Measurements from ENCODE around the gene AGBL5. TPM values are rescaled to one million over a fixed set of nuclear protein-coding genes. Genes with fewer than 3 reads are reported as not detected.
A peak's percentile ranks its signal among the peaks of the same experiment; 100 is the strongest.

Gene AGBL5
- total and polyA plus RNA-seq, 9 of the 15 experiments (the other 6 are each of a cell fraction or from before 2014, with no cell fraction given) = 3.3 to 52.7 (median 26.2) TPM

GRCh38 chr2:27050996-27051901 lies at the start of gene AGBL5 (continued):
- TF ChIP-seq FOXP4 (CRISPR knock-in tag; IDR thresholded peaks at IDR 0.05; ENCODE audit: borderline replicate concordance) = 0 out of 2 replicates have a peak, but pooled peaks have one; percentile 43
- no peak for TF ChIP-seq TCFL5 (CRISPR knock-in tag; conservative IDR thresholded peaks at IDR 0.05)
- TF ChIP-seq TAL1 (IDR thresholded peaks at IDR 0.05) = 0 out of 2 replicates have a peak, but pooled peaks have one; percentile 8
- TF ChIP-seq, protein P1, sequence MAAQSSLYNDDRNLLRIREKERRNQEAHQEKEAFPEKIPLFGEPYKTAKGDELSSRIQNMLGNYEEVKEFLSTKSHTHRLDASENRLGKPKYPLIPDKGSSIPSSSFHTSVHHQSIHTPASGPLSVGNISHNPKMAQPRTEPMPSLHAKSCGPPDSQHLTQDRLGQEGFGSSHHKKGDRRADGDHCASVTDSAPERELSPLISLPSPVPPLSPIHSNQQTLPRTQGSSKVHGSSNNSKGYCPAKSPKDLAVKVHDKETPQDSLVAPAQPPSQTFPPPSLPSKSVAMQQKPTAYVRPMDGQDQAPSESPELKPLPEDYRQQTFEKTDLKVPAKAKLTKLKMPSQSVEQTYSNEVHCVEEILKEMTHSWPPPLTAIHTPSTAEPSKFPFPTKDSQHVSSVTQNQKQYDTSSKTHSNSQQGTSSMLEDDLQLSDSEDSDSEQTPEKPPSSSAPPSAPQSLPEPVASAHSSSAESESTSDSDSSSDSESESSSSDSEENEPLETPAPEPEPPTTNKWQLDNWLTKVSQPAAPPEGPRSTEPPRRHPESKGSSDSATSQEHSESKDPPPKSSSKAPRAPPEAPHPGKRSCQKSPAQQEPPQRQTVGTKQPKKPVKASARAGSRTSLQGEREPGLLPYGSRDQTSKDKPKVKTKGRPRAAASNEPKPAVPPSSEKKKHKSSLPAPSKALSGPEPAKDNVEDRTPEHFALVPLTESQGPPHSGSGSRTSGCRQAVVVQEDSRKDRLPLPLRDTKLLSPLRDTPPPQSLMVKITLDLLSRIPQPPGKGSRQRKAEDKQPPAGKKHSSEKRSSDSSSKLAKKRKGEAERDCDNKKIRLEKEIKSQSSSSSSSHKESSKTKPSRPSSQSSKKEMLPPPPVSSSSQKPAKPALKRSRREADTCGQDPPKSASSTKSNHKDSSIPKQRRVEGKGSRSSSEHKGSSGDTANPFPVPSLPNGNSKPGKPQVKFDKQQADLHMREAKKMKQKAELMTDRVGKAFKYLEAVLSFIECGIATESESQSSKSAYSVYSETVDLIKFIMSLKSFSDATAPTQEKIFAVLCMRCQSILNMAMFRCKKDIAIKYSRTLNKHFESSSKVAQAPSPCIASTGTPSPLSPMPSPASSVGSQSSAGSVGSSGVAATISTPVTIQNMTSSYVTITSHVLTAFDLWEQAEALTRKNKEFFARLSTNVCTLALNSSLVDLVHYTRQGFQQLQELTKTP (IDR thresholded peaks at IDR 0.05; ENCODE audit: low read depth in 1 of 2, partially characterized antibody in 2 of 2) = peak; percentile 62 to 86
- TF ChIP-seq, protein P2, sequence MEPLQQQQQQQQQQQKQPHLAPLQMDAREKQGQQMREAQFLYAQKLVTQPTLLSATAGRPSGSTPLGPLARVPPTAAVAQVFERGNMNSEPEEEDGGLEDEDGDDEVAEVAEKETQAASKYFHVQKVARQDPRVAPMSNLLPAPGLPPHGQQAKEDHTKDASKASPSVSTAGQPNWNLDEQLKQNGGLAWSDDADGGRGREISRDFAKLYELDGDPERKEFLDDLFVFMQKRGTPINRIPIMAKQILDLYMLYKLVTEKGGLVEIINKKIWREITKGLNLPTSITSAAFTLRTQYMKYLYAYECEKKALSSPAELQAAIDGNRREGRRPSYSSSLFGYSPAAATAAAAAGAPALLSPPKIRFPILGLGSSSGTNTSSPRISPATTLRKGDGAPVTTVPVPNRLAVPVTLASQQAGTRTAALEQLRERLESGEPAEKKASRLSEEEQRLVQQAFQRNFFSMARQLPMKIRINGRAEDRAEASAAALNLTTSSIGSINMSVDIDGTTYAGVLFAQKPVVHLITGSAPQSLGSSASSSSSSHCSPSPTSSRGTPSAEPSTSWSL (CRISPR knock-in tag; IDR thresholded peaks at IDR 0.05; ENCODE audit: borderline replicate concordance) = peak; percentile 83; the same call in 1 of the 2 replicates
- TF ChIP-seq CXXC5 (CRISPR knock-in tag; IDR thresholded peaks at IDR 0.05) = peak; percentile 89
- peak; percentile 59 for TF ChIP-seq PKNOX1 (IDR thresholded peaks at IDR 0.05)
- TF ChIP-seq CHD2 (IDR thresholded peaks at IDR 0.05; ENCODE audit: low read depth, low read length) = peak; percentile 51; the same call in 1 of the 2 replicates
- 0 out of 2 replicates have a peak, but pooled peaks have one; percentile 21 for TF ChIP-seq PREB (CRISPR knock-in tag; IDR thresholded peaks at IDR 0.05)
- TF ChIP-seq CTCFL (IDR thresholded peaks at IDR 0.05; ENCODE audit: borderline replicate concordance, insufficient read depth, low read depth, low read length, poor library complexity, severe bottlenecking) = no peak
- no peak; the same call in 1 of the 2 replicates for TF ChIP-seq E2F5 (CRISPR knock-in tag; IDR thresholded peaks at IDR 0.05)
